Muscle layer of colon (tissue), 2 donors: ENCODE measurements around the gene CXXC5.

Experiments used
- H3K27ac ChIP-seq: one replicate; pipeline ENCODE4 v1.7.0; 2013; ENCODE audit warnings: low read depth, mild to moderate bottlenecking, low read length, moderate library complexity
- H3K27me3 ChIP-seq, 2 donors: one replicate each; pipeline ENCODE4 v1.7.0; 2013; ENCODE audit warnings: low read length in 2 of 2, mild to moderate bottlenecking in 2 of 2; ENCODE audit not compliant: insufficient read depth in 2 of 2, control insufficient read depth in 1 of 2
- H3K36me3 ChIP-seq: one replicate; pipeline ENCODE4 v1.7.0; 2013; ENCODE audit warnings: mild to moderate bottlenecking, low read length; ENCODE audit not compliant: insufficient read depth
- H3K4me1 ChIP-seq: one replicate; pipeline ENCODE4 v1.7.0; 2013; ENCODE audit warnings: mild to moderate bottlenecking, low read length; ENCODE audit not compliant: insufficient read depth
- H3K4me3 ChIP-seq, 2 donors: one replicate each; pipeline ENCODE4 v1.7.0; 2013; ENCODE audit warnings: low read length in 2 of 2, low read depth in 1 of 2, mild to moderate bottlenecking in 1 of 2, moderate library complexity in 1 of 2
- H3K9ac ChIP-seq: one replicate; pipeline ENCODE4 v1.7.0; 2013; ENCODE audit warnings: low read length
- H3K9me3 ChIP-seq: one replicate; pipeline ENCODE4 v1.7.0; 2013; ENCODE audit warnings: mild to moderate bottlenecking, low read length
- donor health status: abdominal sarcoma.
- donor health status: Adenocarcinoma of cecum.

CXXC5 gene

DNA sequence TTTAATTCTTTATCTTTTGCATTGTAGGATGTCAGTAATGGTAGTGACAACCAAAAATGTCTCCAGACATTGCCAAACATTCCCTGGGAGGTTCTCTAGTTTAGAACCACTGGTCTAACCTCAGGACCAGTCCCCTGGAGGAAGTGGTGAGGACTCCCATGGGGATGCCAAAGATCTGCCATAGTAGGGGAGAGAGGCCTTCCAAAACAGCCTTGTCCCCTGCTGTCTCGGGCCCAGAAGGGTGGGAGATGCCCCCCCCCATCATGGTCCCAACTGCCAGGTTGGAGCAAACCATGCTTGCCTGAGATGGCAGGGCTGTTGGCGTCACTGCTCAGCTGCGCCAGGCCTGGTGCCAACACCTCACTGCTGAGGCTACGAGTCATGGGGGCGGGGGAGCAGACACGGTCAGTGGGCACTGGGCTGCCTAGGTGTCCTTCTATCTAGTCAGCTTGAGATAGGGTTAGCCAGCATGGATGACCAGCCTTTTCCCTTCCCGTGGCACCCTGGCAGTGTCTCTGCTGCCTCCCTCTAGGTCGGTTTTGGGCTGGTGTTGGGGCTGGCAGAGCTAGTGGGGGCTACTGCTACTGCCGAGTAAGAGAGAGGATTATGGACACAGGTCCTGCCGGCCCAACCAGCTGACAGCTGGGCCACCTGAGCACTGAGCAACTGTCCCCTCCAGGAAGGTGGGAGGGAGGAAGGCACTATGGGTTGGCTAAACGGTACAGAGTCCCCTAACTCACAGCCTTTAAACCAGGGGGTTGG, 8.3 kb upstream of the CXXC5 start:
- Histone ChIP-seq H3K27me3 (no peaks in the 10 kb centered on the region), H3K9ac (no peak overlapping the region), H3K27ac (no peak overlapping the region), H3K36me3 (no peaks in the 10 kb centered on the region), H3K4me1 (peaks cover 33% of the 10 kb centered on the region), H3K4me3 (no peak overlapping the region), H3K9me3 (no peaks in the 10 kb centered on the region)

DNA sequence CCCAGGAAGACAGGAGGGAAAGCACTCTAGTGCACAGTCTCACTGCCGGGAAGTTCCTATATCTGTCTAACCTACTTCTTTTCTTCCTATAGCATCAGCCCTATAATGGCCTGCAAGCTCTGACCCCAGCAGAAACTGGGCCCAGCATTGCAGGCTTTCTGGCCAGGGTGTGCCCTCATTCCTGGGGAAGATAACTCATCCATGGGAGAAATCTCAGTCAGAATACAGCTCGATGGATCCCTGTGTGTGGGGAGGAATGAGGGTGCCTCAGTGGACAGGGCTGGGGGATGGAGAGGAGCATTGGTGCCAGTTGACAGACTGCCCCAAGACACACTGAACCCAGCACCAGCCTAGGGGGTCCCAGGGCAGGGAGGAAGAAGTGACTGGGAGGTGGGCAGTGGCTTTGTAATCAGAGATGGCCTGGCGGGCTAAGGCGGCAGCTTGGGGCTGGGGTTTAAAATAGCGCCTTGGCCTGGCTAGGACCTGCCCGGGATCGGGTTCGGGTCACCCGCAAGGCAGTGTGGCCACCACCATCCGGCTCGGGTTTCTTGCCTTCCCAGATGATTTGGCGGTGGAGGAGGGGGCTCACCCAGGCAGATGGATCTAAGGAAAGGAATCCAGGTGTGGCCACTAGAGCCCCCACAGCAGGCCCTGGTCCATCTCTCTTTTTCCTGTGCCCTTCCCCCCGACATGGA, 7.6 kb upstream of the CXXC5 start:
- Histone ChIP-seq H3K4me1 (peaks cover 29% of the 10 kb centered on the region), H3K27ac (no peak overlapping the region), H3K9ac (no peak overlapping the region)

DNA sequence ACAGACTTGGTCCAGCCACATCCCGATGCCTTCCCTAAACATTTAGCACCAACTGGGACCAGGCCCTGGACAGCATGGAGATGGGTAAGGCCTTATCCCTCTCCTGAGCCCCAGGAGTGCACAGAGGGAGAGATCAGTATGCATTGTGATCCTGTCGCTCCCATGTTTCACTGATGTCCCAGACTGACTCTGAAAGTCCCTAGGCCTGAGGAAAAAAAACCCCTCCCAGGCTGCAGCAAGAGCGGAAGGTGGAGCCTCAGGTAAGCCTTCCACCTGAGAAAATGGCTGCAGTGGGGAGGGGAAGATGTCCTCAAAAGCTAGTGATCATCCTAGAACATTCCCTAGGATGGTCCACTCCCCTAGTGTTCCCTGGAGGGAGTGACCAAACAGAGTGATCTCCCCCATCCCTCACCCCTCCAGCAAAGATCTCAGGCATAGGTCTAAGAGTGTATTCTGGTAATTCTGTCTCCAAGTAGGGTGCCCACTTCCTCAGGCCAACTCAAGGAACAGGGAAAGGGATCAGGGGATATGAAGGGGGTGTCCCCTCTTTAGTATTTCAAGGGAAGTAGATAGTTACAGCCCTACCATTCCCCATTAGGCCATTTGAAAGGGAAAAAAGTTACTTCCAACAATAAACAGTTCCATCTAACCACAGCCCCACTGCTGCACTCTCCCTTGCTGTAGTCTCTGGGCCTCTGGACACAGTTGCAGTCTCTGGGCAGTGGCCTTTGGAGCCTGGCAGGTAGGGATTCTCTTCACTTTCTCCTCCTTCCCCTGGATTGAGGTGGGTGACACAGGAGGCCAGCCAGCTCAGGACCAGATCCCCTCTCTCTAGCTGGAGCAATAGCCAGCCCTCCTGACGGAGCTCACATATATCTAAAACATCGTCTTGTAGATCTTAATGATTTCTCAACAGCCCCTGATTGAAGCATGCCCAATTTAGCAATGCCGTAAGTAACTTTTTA, 6.8 kb upstream of the CXXC5 start:
- Histone ChIP-seq H3K27ac (no peak overlapping the region), H3K9ac (no peak overlapping the region), H3K4me3 (no peak overlapping the region), H3K27me3 (no peaks in the 10 kb centered on the region), H3K36me3 (no peaks in the 10 kb centered on the region), H3K9me3 (no peaks in the 10 kb centered on the region), H3K4me1 (peaks cover 20% of the 10 kb centered on the region)

More for the DNA sequence above, 7.6 kb upstream of the CXXC5 start:
- Histone ChIP-seq H3K36me3 (no peaks in the 10 kb centered on the region), H3K9me3 (no peaks in the 10 kb centered on the region), H3K4me3 (no peak overlapping the region), H3K27me3 (no peaks in the 10 kb centered on the region)

DNA sequence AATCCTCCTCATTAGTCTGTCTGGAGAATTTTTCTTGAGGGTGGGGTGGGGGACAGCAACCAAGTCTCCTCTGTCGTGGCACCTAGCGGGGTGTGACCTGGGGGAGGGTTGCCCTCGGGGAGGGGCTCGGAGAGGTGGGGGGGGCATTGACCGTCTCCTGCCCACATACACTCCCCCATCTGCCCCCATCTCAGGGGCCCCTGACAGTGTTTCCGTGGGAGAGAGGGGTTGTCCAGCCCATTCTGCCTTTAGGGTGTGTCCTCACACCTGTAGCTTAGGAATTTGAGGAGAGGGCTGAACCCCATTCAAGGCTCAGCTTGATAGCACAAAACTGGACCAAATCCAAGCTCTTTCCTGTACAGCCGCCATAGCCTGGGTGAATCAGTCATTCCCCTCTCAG, 5.9 kb upstream of the CXXC5 start:
- no peak overlapping the region for H3K27ac ChIP-seq
- H3K9ac ChIP-seq, result no peak overlapping the region

DNA sequence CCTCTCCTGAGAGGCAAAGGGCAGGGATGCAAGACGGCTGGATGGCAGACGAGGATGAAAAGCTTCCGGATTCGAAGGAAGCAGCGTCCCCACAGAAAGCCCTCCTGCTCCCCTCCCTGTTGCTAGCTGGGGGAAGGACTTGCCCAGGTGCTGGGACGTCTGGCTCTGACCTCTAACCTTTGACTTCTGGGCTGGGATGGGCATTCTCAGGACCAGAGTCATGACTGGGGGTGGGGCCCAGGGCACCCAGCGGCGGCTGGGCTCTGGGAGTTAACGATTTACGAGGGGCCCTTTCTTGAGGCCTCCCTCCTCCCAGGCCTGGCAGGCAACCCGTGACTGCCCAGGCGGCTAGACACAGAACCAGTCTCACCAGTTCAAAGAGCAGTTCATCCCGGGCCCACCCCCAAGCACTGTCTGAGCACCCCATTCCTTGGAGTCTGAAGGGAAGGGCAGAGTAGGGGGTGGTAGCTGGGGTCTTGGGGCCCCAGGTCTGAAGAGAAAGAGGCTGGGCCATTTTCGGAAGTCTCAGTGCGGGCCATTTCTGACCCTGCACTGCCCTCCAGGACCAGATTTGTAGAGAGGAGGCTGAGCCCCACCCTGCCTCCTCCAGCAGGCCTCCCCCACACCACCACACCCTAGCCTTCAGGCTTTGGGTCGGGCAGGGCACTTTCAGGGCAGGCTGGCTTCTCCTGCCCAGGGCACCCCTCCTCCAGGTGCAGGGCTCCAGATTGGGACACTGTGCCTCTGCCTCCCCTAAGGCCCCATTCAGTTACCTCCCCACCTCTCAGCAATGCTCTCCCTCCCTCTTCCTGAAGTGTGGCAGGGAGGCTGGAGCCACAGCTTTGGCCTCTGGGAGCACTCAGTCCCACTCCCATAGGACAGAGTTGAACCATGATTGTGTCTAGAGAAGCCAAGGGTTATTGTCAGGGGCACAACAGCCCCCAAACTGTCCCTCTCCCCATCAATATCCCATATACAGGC, 5.0 kb upstream of the CXXC5 start:
- peaks cover 19% of the 10 kb centered on the region for H3K4me1 ChIP-seq

More for the DNA sequence above, 5.9 kb upstream of the CXXC5 start:
- H3K9me3 ChIP-seq, result no peaks in the 10 kb centered on the region
- no peaks in the 10 kb centered on the region for H3K36me3 ChIP-seq
- H3K27me3 ChIP-seq, result no peaks in the 10 kb centered on the region
- H3K4me1 ChIP-seq, result peaks cover 17% of the 10 kb centered on the region
- H3K4me3 ChIP-seq, result no peak overlapping the region

DNA sequence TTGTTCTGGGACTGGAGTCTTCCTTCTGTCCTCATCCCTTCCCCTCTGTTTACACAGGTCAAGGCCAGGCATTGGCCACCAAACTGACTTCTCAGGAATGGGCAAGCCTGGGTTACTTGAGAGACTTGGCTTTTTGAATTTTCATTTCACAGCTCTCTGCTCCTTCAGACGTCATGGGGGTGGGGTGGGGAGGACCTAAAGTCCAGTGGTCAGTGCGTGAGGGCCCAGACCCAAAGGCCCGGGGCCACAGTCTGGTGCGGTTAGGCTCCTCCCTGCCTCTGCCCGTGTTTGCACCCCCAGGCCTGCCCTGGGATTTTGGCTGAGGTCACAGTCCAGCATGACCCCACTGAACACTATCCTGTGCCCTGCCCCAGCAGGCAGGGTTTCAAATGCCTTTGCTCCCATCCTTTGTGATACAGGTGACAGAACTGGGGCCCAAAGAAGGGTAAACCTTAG, 4.1 kb upstream of the CXXC5 start:
- H3K27ac ChIP-seq, result no peak overlapping the region
- H3K4me3 ChIP-seq, result no peak overlapping the region
- H3K27me3 ChIP-seq, result peaks cover 0 to 3% of the 10 kb centered on the region in 2 donors
- H3K9me3 ChIP-seq, result no peaks in the 10 kb centered on the region
- no peaks in the 10 kb centered on the region for H3K36me3 ChIP-seq
- no peak overlapping the region for H3K9ac ChIP-seq
- H3K4me1 ChIP-seq, result peaks cover 11% of the 10 kb centered on the region

More for the DNA sequence above, 5.0 kb upstream of the CXXC5 start:
- Histone ChIP-seq H3K27me3 (no peaks in the 10 kb centered on the region), H3K9me3 (no peaks in the 10 kb centered on the region), H3K36me3 (no peaks in the 10 kb centered on the region), H3K9ac (no peak overlapping the region), H3K27ac (no peak overlapping the region), H3K4me3 (no peak overlapping the region)

DNA sequence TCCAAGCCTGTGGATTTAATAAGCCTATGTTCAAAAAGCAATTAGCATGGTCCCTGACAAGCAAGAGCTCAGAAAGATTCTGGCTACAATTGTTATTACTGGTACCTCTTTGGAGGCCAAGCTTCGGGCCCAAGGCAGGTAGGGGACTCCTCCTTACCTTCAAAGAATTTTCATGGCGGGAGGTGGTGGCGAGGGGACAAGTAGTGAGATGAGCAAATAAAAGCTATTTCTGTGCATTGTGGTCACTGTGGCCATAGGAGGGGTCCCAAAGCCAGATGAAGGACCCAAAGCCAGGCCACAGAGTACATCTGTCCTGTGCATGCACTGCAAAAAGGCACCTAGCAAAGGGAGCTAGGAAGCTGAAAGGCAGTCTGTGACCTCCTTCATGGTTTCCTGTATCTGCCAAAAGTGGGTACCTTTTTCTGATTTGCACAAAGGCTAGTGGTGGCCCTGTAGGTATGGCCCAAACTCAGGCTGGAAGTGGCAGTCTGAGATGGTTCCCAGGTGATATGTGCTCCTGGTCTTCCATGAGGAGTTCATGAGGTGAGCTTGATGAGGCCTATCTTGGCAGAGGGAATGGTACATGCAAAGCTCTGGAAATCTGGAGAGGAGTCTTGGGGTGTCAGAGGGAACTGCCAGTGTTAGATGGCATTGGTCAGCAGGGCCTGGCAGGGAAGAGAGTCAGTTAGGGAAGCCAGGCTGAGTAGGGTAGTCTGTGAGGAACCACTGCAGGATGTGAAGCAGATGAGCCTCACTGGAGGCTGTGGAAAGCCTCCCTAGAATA, 3.3 kb upstream of the CXXC5 start:
- no peak overlapping the region for H3K9ac ChIP-seq

DNA sequence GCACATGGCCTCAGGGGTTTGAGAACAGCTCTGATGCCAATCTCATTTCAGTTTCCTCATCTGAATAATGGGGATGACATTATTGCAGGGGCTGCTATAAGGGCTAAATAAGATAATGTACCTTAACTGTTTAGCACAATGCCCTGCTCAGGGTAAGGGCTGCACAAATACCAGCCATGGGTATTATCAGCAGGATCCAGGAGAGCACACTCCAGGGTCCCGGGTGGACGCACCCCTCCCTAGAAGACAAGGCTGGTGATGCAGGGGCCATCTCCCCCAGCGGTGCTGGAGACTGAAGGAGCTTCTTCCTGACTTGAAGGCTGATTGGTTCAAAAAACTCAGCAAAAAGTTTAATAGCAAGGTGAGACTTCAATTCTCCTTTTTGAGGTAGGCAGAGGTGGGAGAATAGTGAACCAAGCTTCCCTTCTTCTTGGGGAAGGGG, 2.7 kb upstream of the CXXC5 start:
- Histone ChIP-seq H3K36me3 (no peaks in the 10 kb centered on the region), H3K9me3 (no peaks in the 10 kb centered on the region), H3K4me1 (peaks cover 12% of the 10 kb centered on the region), H3K9ac (no peak overlapping the region), H3K4me3 (no peak overlapping the region), H3K27ac (no peak overlapping the region), H3K27me3 (peaks cover 0 to 14% of the 10 kb centered on the region in 2 donors)

More for the DNA sequence above, 3.3 kb upstream of the CXXC5 start:
- no peak overlapping the region for H3K4me3 ChIP-seq
- peaks cover 0 to 9% of the 10 kb centered on the region in 2 donors for H3K27me3 ChIP-seq
- no peak overlapping the region for H3K27ac ChIP-seq
- no peaks in the 10 kb centered on the region for H3K9me3 ChIP-seq
- H3K36me3 ChIP-seq, result no peaks in the 10 kb centered on the region
- H3K4me1 ChIP-seq, result peaks cover 12% of the 10 kb centered on the region

DNA sequence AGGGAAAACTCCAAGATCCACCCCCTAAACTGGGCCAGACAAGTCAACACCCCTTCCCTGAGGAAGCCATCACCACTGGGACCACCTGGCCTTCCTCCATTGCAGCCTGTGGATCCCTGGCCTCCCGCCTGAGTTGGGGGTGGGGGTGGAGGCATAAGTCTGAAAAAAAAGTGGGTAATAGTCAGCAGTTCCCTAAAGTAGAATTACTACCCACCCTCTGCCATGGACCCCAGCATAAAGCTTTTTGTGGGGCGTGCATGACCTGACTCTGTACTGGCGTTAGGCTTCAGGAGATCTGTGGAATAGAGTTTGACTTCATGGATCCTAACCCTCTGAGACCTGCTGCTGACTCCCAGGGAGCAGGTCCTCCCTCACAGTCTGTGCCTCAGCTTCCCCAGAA, 2.0 kb upstream of the CXXC5 start:
- Histone ChIP-seq H3K27me3 (peaks cover 0 to 16% of the 10 kb centered on the region in 2 donors), H3K36me3 (no peaks in the 10 kb centered on the region), H3K9ac (no peak overlapping the region), H3K27ac (no peak overlapping the region), H3K4me1 (peaks cover 19% of the 10 kb centered on the region), H3K9me3 (no peaks in the 10 kb centered on the region), H3K4me3 (no peak overlapping the region)
